ENCODE results near the gene PLCL2.

DNA sequence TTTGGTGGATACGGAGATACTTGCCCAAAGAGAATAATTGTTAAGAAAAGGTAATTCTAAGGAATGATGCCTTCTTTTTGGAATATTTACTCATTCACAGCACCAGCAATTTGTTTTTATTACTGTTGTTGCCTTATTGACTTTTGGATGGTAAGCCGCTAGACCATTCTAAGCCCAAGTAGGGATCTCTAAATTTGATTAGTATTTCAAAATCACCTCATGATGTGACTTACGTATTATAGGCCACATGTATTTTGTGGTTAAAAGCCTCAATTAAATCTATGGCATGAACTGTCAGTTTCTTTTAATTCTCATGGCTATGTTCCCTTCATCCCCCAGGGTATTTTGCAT is 94.1 kb downstream of the PLCL2 start:
- TF ChIP-seq, protein P1, sequence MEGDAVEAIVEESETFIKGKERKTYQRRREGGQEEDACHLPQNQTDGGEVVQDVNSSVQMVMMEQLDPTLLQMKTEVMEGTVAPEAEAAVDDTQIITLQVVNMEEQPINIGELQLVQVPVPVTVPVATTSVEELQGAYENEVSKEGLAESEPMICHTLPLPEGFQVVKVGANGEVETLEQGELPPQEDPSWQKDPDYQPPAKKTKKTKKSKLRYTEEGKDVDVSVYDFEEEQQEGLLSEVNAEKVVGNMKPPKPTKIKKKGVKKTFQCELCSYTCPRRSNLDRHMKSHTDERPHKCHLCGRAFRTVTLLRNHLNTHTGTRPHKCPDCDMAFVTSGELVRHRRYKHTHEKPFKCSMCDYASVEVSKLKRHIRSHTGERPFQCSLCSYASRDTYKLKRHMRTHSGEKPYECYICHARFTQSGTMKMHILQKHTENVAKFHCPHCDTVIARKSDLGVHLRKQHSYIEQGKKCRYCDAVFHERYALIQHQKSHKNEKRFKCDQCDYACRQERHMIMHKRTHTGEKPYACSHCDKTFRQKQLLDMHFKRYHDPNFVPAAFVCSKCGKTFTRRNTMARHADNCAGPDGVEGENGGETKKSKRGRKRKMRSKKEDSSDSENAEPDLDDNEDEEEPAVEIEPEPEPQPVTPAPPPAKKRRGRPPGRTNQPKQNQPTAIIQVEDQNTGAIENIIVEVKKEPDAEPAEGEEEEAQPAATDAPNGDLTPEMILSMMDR (IDR thresholded peaks at IDR 0.05; ENCODE audit: low read depth, low read length, missing input control), result no peak
- TF ChIP-seq YY1 (IDR thresholded peaks at IDR 0.05), result peak; percentile 7
- no peak for TF ChIP-seq EGR1 (IDR thresholded peaks at IDR 0.05; ENCODE audit: low read depth in 2 of 2)
- TF ChIP-seq HNF4G (IDR thresholded peaks at IDR 0.05), result no peak
- no peak for TF ChIP-seq NR2F2 (IDR thresholded peaks at IDR 0.05)
- no peak for TF ChIP-seq MAX (IDR thresholded peaks at IDR 0.05)
- peak; percentile 20 for TF ChIP-seq SP1 (IDR thresholded peaks at IDR 0.05)
- TF ChIP-seq TAF1 (conservative IDR thresholded peaks at IDR 0.05), result no peak
- no peak for TF ChIP-seq REST (IDR thresholded peaks at IDR 0.05)
